HG03280 (cell line): ENCODE results near the gene TRPC4.

ENCODE experiments used
- ATAC-seq: cut with Tn5 transposase; IDR thresholded peaks from one replicate; pipeline ENCODE4 v1.9.1; 2021; ENCODE audit warnings: mild to moderate bottlenecking, moderate library complexity; ENCODE audit not compliant: unreplicated experiment

TRPC4 gene

DNA sequence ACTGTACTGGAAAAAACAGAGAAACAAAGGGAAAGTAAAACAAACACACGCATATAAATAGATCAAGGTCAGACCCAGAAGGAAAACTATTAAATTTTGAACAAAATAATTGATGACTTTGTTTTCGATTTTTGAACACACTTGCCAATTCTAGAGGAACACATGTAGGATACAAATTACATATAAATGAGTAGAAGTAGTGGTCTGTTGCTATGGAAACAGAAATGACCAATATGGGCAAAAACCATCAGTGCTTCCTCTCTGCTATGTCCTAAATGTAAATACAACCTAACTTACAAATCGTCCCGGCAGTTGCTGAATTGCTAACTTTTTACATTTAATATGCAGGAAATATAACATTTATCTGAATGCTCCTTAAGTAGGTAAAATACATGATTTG is 205.8 kb downstream of the TRPC4 start:
- ATAC-seq, result no peak

GRCh38 chr13:37662624-37663023 is 206.9 kb downstream of the TRPC4 start:
- ATAC-seq, result no peak

DNA sequence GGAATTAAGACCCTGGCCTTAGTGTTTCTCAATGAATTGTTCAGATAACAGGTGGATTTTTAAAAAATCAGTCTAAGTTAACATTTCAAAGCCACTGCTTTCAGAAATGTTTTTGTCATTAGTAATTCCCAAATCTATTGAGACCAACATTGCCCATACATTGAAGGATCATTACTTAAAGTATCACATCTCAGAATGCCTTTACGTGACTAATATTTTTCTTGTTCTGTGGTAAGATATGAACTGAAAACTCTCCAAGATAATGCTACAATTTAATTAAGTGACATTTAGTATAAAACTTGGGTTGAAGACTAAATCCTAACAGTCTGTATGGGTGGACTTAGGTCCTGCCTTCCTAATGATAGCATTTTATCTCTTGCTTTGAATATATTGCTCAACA is 211.6 kb downstream of the TRPC4 start:
- no peak for ATAC-seq

DNA sequence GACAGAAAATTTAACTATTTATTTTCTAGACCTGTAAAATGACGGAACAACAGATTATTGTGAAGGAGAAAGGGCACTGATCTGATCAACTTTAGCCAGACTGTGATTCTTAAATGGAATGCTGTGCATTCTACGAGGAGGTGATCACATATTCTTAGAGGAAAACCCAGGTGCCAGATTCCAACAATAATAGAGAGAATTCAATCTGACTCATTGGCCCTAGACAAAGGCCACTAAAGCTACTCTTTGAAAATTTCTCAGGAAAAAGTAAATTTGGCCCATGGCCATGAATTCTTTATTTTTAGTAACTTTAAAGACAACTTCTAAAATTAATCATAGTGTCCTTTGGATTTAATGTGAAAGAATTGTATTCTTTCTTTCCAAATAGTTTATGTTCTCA is 212.4 kb downstream of the TRPC4 start:
- ATAC-seq, result no peak

- ATAC-seq, result no peak
Measured at GRCh38 chr13:37656247-37656940, 213.2 kb downstream of the TRPC4 start.

DNA sequence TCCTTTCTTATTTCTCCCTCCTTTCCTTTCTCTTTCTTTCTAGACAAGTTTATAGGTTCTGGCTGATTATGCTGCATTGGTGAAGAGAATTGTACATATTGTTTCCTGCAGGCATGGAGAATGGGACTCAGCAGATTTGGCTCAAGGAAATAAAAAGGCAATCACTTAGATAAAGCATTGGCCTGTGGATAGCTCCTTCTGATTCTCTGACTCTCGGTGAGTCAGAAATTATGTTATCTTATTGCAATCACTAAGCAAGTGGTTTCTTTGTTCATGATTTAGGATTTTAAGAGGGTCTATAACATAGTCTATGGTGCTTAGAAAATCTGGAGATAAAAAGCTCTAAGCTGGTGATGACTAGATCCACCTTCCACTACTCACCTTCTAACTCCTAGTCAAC is 217.0 kb downstream of the TRPC4 start:
- no peak for ATAC-seq

- no peak for ATAC-seq
Measured at GRCh38 chr13:37651891-37652290, 217.7 kb downstream of the TRPC4 start.

- no peak for ATAC-seq
Measured at GRCh38 chr13:37648609-37649008, 221.0 kb downstream of the TRPC4 start.

- no peak for ATAC-seq
Measured at GRCh38 chr13:37647031-37647650, 222.4 kb downstream of the TRPC4 start.

GRCh38 chr13:37646531-37646930 is 223.0 kb downstream of the TRPC4 start:
- ATAC-seq, result no peak

DNA sequence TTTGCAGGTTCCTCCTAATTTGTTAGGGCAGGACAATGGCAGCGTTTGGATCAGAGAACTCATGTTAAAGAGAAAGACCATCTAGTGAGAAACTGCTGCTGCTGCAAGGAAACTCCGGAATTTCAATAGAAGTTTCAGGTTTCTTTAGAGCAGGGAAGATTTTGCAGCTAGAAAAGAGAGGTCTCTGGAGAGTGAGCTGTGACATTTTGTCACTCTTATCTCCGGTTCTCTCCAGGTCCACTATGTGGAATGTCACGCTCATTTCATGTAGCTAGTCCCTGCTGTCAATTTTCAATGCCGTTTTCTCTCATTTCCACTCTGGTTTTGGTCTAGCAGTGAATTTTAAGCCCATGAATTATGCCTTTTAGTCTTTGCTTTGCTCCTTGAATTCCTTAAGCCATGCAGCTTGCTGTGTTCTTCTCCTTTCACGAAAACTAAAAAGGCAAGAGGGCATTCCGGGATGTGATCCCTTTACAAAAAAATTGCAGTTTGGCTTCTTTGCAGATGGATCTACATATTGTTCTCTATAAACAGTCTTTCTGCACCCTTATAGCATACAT is 224.3 kb downstream of the TRPC4 start:
- no peak for ATAC-seq

DNA sequence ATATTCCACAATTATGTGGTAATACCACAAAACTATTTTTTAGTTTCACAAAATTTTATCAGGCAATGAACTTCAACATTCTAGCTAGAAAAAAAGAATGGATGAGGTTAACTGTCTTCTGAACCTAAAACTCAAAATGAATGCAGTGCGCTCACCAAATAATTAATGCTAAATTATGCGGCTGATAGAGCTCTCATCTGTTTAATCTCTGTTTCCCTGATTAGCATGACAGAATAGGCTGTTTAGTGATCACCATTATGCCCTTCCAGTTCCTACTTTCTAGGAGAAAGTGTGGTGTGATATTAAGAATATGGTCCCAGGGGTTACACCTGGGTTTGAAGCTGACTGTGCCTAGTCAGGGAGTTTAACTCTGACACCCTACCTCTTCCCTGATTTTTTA is 228.2 kb downstream of the TRPC4 start:
- ATAC-seq, result no peak

DNA sequence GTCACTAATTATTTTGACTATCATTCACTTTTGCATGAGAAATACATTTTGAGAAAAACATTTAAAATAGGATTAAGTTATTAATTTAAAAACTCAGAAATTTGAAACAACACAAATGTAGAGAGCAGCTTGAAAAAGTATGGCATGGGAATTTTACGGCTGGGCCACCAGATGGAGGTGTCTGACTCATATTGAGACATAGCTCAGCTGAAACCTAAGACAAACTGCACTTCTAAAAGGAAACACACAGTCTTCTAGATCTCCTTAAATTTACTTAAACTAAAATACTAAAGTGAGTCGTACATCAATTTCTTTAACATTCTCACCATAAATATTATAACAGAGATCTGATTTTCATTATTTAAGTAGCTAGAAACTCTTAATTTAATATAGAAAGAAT is 229.1 kb downstream of the TRPC4 start:
- ATAC-seq, result no peak

DNA sequence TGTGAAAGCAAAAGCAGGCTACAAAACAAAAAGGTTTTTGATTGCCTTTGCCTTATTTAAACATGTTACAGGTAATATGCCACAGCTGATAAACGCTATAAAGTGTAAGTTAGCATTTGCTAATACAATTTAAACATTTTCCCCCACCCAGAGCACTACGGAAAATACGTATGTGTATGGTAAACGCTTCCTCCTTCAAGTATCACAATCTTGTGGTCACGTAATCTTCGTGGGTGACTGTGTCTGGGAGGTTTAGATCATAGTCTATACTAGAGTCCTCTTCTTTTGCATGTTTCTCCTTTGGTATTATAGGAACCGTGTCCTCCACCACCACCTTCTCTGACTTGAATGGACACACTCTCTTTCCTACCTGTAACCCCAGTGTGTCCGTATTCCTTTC is 232.9 kb downstream of the TRPC4 start:
- no peak for ATAC-seq

GRCh38 chr13:37632294-37632693 is 237.3 kb downstream of the TRPC4 start:
- no peak for ATAC-seq

DNA sequence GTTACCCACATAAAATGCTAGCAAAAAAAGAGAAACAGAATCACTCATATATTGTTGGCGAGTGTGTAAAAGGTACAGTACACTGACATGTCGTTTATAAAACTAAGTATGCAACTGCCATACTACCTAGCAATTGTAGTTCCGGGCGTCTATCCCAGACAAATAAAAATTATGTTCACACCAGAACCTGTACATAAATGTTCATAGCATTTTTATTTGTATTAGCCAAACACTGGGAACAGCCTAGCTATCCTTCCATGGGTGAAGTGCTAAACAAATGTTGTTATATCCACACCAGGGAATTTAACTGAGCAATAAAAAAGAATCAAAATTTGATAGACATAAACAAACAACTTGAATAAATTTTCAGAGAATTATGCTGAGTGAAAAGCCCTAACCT is 242.1 kb downstream of the TRPC4 start:
- no peak for ATAC-seq

DNA sequence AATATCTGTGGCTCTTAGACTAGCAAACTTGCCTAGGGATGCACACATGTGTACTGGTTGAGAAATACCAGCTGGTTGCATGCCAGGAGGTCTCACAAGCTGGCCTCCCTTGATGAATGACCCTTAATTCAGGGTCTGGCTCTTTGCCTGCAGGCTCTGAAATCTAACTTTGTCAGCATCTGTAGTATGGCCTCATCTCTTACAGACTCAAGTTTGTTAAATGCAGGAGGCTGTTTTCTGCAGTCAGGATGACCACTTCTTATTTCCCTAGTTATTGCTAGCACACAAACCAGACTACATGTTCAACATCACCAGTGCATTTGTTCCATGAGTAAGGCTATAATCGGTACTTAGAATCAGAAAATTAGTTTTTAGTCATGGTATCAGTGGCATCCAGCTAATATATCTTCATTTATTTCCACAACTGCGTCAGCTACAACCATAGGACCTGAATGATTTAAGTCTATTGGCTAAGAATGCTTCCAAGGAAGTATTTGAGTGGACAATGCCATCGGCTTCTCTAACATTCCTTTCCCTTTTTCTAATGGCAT is 247.7 kb downstream of the TRPC4 start:
- no peak for ATAC-seq

DNA sequence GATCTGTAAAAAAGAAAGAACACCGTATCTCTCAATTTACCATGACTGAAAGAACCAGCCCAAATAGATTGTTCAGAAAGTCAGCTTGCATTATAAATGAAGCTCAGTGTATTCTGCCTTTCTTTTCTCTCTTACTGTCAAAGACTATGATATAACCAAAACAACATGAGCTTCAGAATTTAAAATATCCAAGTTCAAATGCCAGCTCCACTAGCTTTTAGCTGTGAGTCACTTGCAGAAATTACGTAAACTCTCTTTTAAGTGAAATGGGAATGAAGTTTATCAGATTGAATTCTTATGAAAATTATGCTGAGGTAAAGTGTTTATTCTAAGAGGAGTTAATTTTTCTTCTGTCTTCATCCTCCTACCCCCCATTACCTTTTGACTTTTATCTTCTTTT is 251.0 kb downstream of the TRPC4 start:
- ATAC-seq, result no peak

- ATAC-seq, result no peak
Measured at GRCh38 chr13:37617173-37617572, 252.4 kb downstream of the TRPC4 start.

- no peak for ATAC-seq
Measured at GRCh38 chr13:37616131-37616530, 253.4 kb downstream of the TRPC4 start.

DNA sequence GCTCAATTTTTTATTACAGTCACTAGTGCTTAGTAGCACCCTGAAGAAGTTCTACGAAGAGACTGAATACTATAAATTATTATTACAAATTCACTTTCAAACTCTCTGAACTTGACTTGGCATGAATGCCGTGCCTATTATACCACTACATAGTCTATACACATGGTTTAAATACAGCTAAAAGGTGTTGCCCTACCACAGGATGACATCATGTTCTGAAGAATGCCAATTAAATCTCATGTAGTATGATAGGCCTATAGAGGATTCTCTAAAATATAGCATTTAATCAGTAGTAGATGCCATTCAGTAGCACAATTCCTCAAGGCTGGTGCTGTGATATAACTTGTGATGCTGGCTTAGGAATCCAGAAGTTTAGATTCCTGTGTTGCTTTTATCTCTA is 254.3 kb downstream of the TRPC4 start:
- no peak for ATAC-seq

DNA sequence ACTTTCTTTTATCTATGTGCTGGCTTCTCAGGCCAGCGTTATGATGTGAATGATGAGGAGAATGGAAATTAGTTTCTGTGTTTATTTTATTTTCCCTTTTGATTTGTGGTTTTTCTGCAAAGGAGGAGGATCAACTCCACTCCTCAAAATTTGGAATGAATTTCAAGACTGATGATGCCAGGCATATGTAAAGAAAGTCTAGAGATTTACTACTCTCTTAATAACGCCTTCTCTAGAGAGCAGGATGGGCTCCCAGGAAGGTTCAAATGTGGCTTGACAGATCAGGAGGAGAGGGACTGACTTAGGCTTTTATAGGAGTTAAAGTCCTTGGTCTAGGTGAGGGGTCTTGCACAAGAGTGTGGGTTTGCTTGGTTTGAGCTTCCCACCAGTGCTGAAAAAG is 255.9 kb downstream of the TRPC4 start:
- ATAC-seq, result no peak
